GM18861 (cell line): ENCODE measurements around the gene MTF2.
"Not testable (repeated sequence)": the region's sequence is repeated elsewhere in the genome, so short reads cannot be mapped to it uniquely, and the experiment has no call there.

Source experiments
- ATAC-seq: cut with Tn5 transposase; IDR thresholded peaks from one replicate; pipeline ENCODE4 v1.9.1; 2021; ENCODE audit not compliant: unreplicated experiment

MTF2 gene

DNA sequence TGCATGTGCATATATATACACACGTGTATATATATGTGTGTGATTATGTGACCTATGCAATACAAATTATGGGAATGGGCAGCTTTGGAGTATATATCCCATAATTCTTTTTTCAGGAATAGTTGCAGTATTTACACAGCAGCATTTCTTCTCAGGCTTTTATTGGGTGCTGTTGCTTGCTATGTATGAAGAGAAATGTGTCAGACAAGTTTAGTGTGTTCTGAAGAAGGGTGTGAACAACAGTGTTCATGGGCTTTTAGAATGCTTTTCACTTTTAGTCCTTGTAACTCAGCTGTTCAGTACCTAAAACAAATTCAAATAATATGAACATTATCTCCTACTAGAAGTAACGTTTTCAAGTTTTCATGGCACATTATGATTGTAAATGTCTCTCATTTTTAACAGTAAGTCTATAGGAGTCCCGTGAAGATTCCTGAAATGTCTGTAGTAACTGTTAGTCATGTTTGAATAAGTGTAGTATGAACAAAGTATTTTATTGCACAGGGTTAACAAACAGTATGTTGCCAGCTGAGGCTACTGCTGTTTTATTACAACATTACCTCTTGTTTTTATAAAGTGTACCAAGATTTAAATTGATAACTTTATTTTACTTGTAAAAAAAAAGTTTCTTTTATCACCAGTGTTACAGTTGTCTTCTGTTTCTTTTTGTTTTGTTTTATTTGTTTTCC lies 58.7 kb downstream of the MTF2 start:
- ATAC-seq: no peak

DNA sequence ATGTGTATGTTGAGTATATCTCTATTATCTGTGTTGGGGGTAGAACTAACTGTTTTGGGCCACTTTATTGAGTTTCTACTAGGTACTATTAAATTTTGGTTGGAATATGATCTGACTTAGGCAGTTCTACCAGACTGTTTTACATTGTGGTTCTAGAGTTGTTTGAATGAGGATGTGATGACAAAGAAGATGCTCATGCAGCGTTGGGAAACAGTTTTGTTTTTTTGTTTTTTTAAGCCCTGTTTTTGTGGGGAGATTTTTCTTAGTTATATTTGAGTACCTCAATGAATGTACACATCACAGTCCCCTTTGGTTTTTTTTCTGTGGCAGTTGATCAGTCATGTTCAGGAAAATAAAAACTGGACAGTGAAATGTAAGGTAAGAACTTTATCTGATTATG lies 61.0 kb downstream of the MTF2 start:
- ATAC-seq: no peak

DNA sequence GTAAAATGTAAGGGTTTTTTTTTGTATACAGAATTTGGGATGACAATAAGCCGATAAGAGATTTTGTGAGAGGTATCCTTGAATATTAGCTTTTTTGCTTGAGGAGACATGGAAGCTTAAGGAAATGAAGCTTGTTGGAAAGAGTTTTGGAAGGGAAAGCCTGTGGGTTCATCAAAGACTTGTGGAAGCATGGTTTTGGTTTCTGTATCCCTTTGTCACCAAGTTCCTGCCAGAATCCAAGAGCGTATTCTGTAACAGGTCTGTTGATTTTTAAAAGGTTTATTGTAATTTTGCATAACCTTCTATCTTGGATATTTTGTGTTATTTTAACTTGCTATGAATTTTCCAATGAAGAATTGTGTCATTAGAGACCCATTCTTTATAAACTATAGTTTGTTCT lies 63.1 kb downstream of the MTF2 start:
- no peak for ATAC-seq

DNA sequence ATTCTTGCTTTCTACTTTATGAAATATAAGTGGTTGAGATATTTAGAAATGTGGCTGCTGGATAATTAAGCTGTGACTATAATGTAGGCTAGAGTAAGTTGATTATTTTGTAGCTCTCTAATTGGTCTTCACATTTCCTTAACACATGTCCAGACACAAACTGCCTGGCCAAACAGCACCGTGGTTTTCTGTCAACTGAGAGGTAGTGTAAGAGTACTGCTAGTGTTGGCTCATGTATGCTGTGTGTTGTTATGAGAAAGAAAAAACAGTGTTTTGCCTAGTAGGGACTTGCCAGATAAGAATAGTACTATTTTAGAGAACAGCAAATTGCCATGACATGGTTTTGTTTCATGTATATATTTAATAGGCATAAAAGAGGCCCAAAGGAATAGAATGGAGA lies 64.1 kb downstream of the MTF2 start:
- no peak for ATAC-seq

DNA sequence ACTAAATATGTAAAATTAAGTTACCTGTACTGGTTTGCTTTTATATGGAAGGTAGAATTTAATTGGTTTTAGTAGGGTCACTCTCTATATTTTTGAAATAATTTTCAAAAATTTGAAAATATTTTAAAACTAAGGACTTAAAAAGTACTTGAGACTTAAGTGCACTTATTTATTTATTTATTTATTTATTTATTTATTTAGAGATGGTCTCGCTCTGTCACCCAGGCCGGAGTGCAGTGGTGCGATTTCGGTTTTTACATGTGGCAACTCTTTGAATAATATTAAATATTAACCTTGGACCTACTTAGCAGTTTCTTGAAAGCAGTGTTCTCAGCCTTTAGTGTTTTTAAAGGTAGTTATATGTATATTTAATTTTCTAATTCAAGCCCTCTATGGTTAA lies 64.7 kb downstream of the MTF2 start:
- ATAC-seq: no peak

DNA sequence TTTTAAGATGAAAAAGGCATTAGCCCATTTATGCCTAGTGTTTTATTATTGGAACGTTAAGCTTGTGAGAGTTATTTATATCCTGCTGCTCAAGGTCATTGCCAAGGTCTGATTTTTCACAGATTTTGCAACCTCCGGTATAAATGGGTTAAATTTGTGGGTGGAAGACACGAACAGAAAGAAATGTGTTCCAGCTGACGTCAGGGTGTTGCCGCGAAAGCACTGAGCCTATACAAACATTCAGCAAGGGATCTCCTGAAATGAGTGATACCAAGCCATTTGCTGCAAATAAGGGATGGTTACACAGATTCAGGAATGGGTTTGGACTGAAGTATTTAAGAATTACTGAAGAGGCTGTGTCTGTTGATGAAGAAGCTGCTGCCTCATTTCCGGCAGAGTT lies 68.9 kb downstream of the MTF2 start:
- ATAC-seq: no peak

DNA sequence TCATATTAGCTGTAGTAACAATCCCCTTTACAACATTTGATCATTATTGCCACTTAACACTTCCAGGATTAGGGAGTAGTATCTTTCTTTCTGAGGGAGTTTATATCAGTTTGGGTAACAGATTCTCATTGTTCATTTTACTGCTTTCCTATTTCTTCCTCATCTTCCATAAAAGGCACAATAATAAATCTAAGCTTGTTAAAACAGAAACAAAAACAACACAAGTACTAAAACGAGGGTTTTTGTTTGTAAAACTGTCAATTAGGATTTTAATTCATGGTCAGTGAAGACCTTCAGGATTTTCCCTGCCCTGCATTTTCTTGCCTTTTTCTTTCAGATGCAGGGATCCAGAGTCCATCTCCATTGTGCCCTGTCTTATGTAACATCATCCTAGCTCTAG lies 71.6 kb downstream of the MTF2 start:
- no peak for ATAC-seq

DNA sequence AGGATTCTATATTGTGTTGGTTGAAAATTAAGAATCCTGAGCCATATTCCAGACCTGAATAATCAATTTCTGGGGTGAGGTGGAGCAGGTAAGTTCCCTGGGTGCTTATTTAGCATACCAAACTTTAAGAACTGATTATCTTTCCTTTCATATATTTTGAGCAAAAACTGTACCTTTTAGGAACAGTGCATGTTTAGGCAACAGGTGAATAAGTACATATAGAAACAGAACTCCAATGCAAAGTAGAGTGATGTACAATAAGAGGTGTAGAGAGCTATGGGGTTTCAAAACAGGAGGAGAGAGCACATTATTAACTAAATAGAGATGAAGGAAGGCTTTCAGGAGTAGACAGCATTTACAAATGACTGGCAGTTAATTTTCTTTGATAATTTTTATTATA lies 72.4 kb downstream of the MTF2 start:
- no peak for ATAC-seq

DNA sequence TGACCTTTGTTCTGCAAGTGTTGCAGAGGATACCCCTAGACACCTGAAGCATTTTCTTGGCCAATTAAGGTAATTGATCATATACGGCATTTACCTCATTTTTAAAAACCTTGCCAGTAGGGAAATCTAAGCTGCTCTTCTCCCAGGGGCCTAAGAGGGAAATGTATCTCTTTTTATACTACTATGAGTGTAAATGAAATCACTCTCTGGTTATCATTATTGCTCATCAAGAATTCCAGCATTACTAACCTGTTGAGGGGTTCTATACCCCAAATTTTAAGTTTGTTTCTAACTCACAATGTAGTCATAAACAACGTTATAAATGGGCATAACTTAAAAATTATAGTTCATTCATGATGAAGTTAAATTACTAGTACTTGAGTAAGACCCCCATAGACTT lies 73.8 kb downstream of the MTF2 start:
- ATAC-seq: no peak

DNA sequence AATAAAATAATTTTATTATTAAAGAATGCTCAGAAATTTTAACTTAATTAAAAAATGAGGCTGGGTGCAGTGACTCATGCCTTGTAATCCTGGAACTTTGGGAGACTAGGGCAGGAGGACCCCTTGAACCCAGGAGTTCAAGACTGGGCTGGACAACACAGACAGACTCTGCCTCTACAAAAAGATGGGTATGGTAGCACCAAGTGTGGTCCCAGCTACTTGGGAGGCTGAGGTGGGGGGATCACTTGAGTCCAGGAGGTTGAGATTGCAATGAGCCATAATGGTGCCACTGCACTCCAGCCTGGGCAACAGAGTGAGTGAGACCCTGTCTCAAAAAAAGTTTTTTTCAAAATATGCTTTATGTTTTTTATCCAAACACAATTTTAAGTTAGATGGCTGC lies 75.8 kb downstream of the MTF2 start:
- ATAC-seq: no peak

DNA sequence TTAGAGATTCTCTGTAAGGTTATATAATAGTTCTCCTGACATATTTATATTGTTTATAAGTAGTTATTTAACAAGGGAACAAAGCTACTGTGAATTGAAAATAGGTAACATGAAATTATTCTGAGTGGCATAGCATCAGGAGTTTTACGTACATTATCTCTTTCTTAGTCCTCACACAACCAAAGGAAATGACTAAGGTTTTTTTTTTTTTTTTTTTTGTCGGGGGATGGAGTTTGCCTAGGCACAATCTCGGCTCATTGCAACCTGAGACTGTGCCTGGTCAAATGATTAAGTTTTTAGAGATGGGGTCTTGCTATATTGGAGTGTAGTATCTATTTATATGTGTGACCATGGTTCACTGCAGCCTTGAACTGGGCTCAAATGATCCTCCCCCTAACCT lies 76.3 kb downstream of the MTF2 start:
- no peak for ATAC-seq

DNA sequence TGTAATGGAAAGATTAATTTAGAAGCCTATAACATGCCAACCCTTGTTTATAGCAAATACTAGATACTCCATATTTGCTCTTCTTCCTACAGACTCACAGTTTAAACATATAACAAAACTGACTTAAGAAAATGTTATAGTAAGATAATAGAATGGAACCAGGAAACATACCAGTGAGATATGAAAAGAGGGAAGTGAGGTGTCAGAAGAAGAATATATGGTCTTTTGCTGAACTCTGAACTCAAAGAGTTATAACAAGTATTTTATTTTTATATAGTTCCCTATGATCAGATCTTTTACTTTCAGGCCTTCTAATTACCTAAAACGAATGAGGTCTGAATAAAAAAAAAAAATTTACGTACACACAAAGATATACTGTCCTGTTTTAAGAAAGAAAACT lies 80.3 kb downstream of the MTF2 start:
- ATAC-seq: no peak

DNA sequence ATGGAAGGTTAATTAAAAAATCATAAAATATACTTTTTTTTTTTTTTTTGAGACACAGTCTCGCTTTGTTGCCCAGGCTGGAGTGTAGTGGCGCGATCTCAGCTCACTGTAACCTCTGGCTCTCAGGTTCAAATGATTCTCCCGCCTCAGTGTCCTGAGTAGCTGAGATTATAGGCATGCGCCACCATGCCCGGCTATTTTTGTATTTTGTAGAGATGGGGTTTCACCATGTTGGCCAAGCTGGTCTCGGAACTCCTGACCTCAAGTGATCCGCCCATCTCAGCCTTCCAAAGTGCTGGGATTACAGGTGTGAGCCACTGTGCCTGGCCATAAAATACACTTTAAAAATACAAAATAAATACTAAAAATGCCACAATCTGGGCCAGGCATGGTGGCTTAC lies 84.2 kb downstream of the MTF2 start:
- ATAC-seq: not testable (repeated sequence)

DNA sequence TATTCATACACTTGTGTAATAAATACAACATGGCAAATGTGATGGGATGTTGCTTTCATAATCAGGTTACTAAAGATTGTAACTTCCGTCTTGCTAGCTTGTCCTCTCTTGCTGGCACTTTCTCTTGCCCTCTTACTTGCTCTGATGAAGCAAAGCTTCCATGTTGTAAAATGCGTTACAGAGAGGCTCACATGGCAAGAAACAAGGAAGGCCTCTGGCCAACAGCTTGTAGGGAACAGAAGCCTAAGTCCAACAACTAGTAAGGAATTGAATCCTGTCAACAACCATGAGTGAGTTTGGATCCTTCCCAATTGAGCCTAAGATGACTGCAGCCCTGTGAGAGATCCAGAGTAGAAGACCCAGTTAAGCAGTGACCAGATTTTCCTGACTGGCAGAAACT lies 85.7 kb downstream of the MTF2 start:
- ATAC-seq: no peak

DNA sequence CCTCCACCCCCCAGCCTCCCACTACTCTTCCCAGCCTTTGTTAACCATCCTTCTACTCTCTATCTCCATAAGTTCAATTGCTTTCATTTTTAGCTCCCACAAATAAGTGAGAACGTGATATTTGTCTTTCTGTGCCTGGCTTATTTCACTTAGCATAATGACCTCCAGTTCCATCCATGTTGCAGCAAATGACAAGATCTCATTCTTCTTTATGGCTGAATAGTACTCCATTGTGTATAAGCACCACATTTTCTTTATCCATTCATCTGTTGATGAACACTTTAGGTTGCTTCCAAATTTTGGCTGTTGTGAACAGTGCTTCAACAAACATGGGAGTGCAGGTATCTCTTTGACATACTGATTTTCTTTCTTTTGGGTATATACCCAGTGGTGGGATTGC lies 86.8 kb downstream of the MTF2 start:
- ATAC-seq: not testable (repeated sequence)

DNA sequence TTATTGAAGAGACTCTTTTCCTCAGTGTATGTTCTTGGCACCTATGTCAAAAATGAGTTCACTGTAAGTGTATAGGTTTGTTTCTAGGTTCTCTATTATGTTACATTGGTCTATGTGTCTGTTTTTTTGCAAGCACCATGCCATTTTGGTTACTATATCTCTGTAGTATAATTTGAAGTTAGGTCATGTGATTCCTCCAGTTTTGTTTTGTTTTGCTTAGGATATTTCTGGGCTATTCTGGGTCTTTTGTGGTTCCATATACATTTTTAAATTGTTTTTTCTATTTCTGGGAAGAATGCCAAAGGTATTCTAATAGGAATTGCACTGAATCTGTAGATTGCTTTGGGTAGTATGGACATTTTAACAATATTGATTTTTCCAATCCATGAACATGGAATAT lies 87.9 kb downstream of the MTF2 start:
- no peak for ATAC-seq

DNA sequence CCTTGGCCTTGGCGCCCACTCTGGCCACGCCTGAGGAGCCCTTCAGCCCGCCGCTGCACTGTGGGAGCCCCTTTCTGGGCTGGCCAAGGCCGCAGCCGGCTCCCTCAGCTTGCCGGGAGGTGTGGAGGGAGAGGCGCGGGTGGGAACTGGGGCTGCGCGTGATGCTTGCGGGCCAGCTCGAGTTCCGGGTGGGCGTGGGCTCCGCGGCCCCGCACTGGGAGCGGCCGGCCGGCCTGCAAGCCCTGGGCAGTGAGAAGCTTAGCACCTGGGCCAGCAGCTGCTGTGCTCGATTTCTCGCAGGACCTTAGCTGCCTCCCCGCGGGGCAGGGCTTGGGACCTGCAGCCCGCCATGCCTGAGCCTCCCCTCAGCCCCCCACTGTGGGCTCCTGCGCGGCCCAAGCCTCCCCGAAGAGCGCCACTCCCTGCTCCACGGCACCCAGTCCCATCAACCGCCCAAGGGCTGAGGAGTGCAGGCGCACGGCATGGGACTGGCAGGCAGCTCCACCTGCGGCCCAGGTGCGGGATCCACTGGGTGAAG lies 91.1 kb downstream of the MTF2 start:
- not testable (repeated sequence) for ATAC-seq

DNA sequence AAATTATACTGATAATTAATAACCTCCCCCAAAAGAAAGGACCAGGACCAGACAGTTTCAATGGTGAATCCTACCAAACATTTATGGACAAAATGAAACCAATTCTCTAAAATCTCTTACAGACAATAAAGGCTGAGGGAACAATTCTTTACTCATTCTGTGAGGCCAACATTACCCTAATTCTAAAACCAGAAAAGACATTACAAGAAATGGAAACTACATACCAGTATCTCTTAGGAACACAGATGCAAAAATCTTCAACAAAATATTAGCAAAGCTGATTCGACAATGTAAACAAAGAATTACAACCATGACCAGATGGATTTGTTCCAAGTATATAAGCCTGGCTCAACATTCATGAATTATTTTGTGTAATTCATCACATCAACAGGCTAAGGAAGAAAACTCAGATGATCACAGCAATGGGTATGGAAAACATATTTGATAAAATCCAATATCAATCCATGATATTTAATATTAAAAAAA lies 92.5 kb downstream of the MTF2 start:
- no peak for ATAC-seq

DNA sequence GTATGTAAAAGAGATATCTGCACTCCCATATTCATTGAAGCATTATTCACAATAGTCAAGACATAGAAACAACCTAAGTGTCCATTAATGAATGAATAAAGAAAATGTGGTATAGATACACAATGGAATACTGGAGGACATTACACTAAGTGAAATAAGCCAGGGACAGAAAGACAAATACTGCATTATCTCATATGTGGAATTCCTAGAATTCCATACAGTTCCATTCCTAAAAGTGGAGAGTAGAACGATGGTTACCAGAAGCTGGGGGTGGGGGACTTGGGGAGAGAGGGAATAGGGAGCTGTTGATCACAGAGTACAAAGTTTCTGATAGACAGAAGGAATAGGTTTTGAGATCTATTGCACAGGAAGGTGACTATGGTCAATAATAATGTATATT lies 93.7 kb downstream of the MTF2 start:
- no peak for ATAC-seq

DNA sequence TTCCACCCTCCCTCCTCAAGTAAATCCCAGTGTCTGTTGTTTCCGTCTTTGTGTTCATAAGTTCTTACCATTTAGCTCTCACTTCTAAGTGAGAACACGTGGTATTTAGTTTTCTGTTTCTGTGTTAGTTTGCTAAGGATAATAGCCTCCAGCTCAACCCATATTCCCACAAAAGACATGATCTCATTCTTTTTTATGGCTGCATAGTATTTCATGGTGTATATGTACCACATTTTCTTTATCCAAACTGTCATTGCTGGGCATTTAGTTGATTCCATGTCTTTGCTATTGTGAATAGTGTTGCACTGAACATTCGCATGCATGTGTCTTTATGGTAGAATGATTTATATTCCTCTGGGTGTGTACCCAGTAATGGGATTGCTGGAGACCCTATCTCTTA lies 95.6 kb downstream of the MTF2 start:
- not testable (repeated sequence) for ATAC-seq

DNA sequence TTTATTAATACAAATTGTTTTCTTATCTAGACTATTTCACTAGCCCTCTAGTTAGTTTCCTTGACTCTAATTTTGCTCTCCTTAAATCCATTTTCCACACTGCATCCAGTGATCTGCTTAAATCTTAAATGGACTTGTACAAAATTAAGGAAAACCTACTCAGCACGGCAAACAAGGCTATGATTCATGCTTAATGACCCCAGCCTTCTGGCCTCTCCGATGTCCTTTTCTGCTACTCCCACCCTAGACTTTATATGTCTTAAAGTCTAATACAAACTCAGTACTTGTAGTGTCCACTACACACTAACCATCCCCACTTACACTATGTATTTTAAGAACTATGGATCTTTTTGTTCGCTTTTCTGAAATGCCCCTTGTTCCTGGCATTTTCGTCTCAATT lies 98.9 kb downstream of the MTF2 start:
- ATAC-seq: no peak

DNA sequence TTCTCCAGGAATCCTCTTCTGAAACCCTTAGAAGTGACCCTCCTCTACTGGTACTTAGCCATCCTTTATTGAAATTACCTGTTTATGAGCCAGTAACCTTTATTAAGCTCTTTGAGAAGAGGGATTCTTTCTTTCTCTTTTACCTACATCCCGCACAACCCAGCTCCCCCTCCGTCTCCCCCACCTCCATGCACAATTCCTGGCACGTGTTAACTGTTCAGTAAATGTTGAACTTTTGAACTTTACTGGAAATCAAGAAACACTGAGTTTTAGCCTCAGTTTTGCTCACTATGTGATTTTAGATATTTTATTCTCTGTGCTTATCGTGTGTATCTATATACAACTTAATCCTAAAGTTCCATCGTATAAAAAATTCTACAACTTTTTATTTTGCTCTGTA lies 99.3 kb downstream of the MTF2 start:
- no peak for ATAC-seq
